SU-DHL-6 (cell line): ENCODE data around the gene PPP1R3A.

Source experiments
- CTCF ChIP-seq: fragments of 200-600 bp; sonication (generic); IDR thresholded peaks from one replicate; pipeline ENCODE4 v1.5.1; 2017; ENCODE audit warnings: antibody characterized with exemption, mild to moderate bottlenecking, low read length, moderate library complexity; ENCODE audit not compliant: insufficient read depth, poor library complexity, severe bottlenecking
- EZH2phosphoT487 ChIP-seq: fragments of 200-600 bp; sonication (generic), shearing (Covaris generic); conservative IDR thresholded peaks from 2 replicates; pipeline ENCODE4 v1.6.1; 2018; ENCODE audit warnings: mild to moderate bottlenecking, antibody characterized with exemption, low read length, moderate library complexity, mixed read lengths

- TF ChIP-seq CTCF (no peak), EZH2phosphoT487 (no peak)
These were observed 26.0 kb downstream of the PPP1R3A start for GRCh38 chr7:113892818-113893217.
